OCI-LY1 (cell line): ENCODE measurements around the gene GPR160.

Experiments
- H2AFZ ChIP-seq: fragments of 200-600 bp; sonication (generic), shearing (Covaris generic); 2 replicates; pipeline ENCODE4 v1.6.0; 2014; ENCODE audit warnings: antibody characterized with exemption, mild to moderate bottlenecking, low read length
- H3F3A ChIP-seq: fragments of 200-600 bp; sonication (generic), shearing (Covaris generic); 2 replicates; pipeline ENCODE4 v1.6.0; 2014; ENCODE audit warnings: mild to moderate bottlenecking, antibody characterized with exemption, low read length, moderate library complexity; ENCODE audit not compliant: insufficient read depth
- H3K27ac ChIP-seq: fragments of 200-600 bp; sonication (generic); 2 replicates; pipeline ENCODE4 v1.5.1; 2014; ENCODE audit warnings: low read length, mixed run types, mild to moderate bottlenecking, low read depth; ENCODE audit not compliant: poor library complexity, severe bottlenecking
- H3K27me3 ChIP-seq: fragments of 200-600 bp; sonication (generic); 2 replicates; pipeline ENCODE4 v1.6.0; 2014; ENCODE audit warnings: antibody characterized with exemption, mild to moderate bottlenecking, low read length, moderate library complexity; ENCODE audit not compliant: insufficient read depth
- H3K36me3 ChIP-seq: fragments of 200-600 bp; sonication (generic); 2 replicates; pipeline ENCODE4 v1.6.1; 2014; ENCODE audit warnings: mild to moderate bottlenecking, antibody characterized with exemption, low read length, moderate library complexity, mixed read lengths; ENCODE audit not compliant: insufficient read depth
- H3K4me1 ChIP-seq: fragments of 200-600 bp; sonication (generic); 2 replicates; pipeline ENCODE4 v1.5.1; 2014; ENCODE audit warnings: mild to moderate bottlenecking, low read length, moderate library complexity; ENCODE audit not compliant: insufficient read depth, severe bottlenecking
- H3K4me2 ChIP-seq: fragments of 200-600 bp; sonication (generic), shearing (Covaris generic); 2 replicates; pipeline ENCODE4 v1.6.1; 2014; ENCODE audit warnings: low read length
- H3K4me3 ChIP-seq: fragments of 200-600 bp; sonication (generic); 2 replicates; pipeline ENCODE4 v1.5.1; 2014; ENCODE audit warnings: low read length, low read depth, mild to moderate bottlenecking, mixed read lengths; ENCODE audit not compliant: poor library complexity, severe bottlenecking
- H3K79me2 ChIP-seq: fragments of 200-600 bp; shearing (Covaris generic); 2 replicates; pipeline ENCODE4 v1.6.1; 2016; ENCODE audit warnings: mixed run types, low read length, mixed read lengths; ENCODE audit not compliant: insufficient read depth
- H3K9ac ChIP-seq: fragments of 200-600 bp; sonication (generic), shearing (Covaris generic); 2 replicates; pipeline ENCODE4 v1.6.1; 2014; ENCODE audit warnings: mild to moderate bottlenecking, low read length, mixed read lengths
- H3K9me2 ChIP-seq: fragments of 200-600 bp; sonication (generic), shearing (Covaris generic); 2 replicates; pipeline ENCODE4 v1.6.1; 2014; ENCODE audit warnings: low read depth, mild to moderate bottlenecking, low read length, mixed read lengths
- H3K9me3 ChIP-seq: fragments of 200-600 bp; shearing (Covaris generic); 2 replicates; pipeline ENCODE4 v1.6.1; 2014; ENCODE audit warnings: low read length, mixed read lengths
- H4K20me1 ChIP-seq: fragments of 200-600 bp; sonication (generic), shearing (Covaris generic); 2 replicates; pipeline ENCODE4 v1.6.0; 2016; ENCODE audit warnings: mild to moderate bottlenecking, low read length; ENCODE audit not compliant: insufficient read depth
- CTCF ChIP-seq: fragments of 200-600 bp; sonication (generic), shearing (Covaris generic); IDR thresholded peaks from 2 replicates; pipeline ENCODE4 v1.5.1; 2017; ENCODE audit warnings: mild to moderate bottlenecking, antibody characterized with exemption, low read length, moderate library complexity, mixed read lengths
- EZH2 ChIP-seq: fragments of 200-600 bp; sonication (generic), shearing (Covaris generic); IDR thresholded peaks from 2 replicates; pipeline ENCODE4 v1.8.0; 2017; ENCODE audit warnings: borderline replicate concordance, mixed run types, mild to moderate bottlenecking, antibody characterized with exemption, low read length, moderate library complexity, mixed read lengths

The GPR160 gene

GRCh38 chr3:170130532-170130931, 92.7 kb downstream of the GPR160 start:
- H3K27me3 ChIP-seq, result no peaks in the 10 kb centered on the region
- TF ChIP-seq CTCF (no peak), EZH2 (no peak)
- peaks cover 85% of the 10 kb centered on the region for H3K36me3 ChIP-seq
- H3K9me2 ChIP-seq, result no peaks in the 10 kb centered on the region
- no peak overlapping the region for H3K4me2 ChIP-seq
- H2AFZ ChIP-seq, result no peak overlapping the region
- no peaks in the 10 kb centered on the region for H4K20me1 ChIP-seq
- H3F3A ChIP-seq, result peaks cover 12% of the 10 kb centered on the region
- H3K4me3 ChIP-seq, result no peak overlapping the region
- H3K27ac ChIP-seq, result peak overlapping the region; percentile 11
- no peak overlapping the region for H3K9ac ChIP-seq
- H3K4me1 ChIP-seq, result peaks cover 27% of the 10 kb centered on the region
- peaks cover 8% of the 10 kb centered on the region; the same call in 1 of the 2 replicates for H3K9me3 ChIP-seq
- H3K79me2 ChIP-seq, result peaks cover 9% of the 10 kb centered on the region; the same call in 1 of the 2 replicates

GRCh38 chr3:170132335-170132734, 94.5 kb downstream of the GPR160 start:
- H4K20me1 ChIP-seq, result no peaks in the 10 kb centered on the region
- peaks cover 11% of the 10 kb centered on the region; the same call in 1 of the 2 replicates for H3K9me3 ChIP-seq
- TF ChIP-seq CTCF, result no peak
- no peak for TF ChIP-seq EZH2
- no peak overlapping the region for H3K27ac ChIP-seq
- H2AFZ ChIP-seq, result no peak overlapping the region
- peaks cover 27% of the 10 kb centered on the region for H3K4me1 ChIP-seq
- H3K4me3 ChIP-seq, result no peak overlapping the region
- H3K9me2 ChIP-seq, result no peaks in the 10 kb centered on the region
- H3F3A ChIP-seq, result peaks cover 19% of the 10 kb centered on the region
- H3K4me2 ChIP-seq, result no peak overlapping the region
- H3K27me3 ChIP-seq, result no peaks in the 10 kb centered on the region
- H3K79me2 ChIP-seq, result peaks cover 12% of the 10 kb centered on the region; the same call in 1 of the 2 replicates
- H3K9ac ChIP-seq, result no peak overlapping the region
- H3K36me3 ChIP-seq, result peaks cover 93% of the 10 kb centered on the region
